ENCODE measurements around the gene SRI.

DNA sequence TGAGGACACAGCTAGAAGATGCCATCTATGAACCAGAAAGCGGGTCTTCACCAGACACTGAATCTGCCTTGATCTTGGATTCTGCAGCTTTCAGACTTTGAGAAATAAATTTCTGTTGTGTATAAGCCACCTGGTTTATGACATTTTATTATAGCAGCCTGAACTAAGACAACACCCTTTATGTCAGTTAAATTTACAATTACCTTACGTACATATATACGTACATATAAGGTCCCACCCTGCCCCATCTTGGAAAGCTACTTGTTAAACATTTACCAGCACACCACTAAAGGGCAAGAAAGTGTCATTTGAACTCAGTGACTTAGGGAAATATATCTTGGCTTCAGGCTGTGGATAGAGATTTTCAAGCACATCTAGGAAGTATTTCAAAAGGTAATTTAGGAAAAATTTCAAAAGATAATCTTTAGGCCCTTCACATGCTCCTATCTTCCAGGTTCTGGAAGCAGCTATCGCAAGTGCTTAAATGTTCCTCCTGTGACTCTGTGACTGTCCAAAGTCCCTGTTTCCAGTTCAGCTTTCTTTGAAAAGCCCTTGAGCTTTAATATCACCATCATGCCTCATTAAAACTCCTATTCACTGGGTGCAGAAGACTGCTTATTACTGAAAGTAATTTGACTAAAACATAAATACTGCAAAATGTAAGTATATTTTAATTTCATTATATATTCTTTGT is 9.6 kb upstream of the SRI start:
- TF ChIP-seq, protein P1, sequence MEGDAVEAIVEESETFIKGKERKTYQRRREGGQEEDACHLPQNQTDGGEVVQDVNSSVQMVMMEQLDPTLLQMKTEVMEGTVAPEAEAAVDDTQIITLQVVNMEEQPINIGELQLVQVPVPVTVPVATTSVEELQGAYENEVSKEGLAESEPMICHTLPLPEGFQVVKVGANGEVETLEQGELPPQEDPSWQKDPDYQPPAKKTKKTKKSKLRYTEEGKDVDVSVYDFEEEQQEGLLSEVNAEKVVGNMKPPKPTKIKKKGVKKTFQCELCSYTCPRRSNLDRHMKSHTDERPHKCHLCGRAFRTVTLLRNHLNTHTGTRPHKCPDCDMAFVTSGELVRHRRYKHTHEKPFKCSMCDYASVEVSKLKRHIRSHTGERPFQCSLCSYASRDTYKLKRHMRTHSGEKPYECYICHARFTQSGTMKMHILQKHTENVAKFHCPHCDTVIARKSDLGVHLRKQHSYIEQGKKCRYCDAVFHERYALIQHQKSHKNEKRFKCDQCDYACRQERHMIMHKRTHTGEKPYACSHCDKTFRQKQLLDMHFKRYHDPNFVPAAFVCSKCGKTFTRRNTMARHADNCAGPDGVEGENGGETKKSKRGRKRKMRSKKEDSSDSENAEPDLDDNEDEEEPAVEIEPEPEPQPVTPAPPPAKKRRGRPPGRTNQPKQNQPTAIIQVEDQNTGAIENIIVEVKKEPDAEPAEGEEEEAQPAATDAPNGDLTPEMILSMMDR (IDR thresholded peaks at IDR 0.05): peak in 1 of 6 experiments; percentile 6
- TF ChIP-seq POLR2A (IDR thresholded peaks at IDR 0.05): peak in 1 of 2 donors; percentile 21
